HEK293T (cell line): ENCODE measurements around the gene ALPG.

Source experiments
- ARNT ChIP-seq: fragments of 450-650 bp; IDR thresholded peaks from 2 replicates; pipeline ENCODE4 v1.6.1; 2017; ENCODE audit warnings: mild to moderate bottlenecking
- BHLHE40 ChIP-seq: fragments of 450-650 bp; IDR thresholded peaks from 2 replicates; pipeline ENCODE4 v1.6.1; 2016; ENCODE audit warnings: mild to moderate bottlenecking, moderate library complexity, borderline replicate concordance
- CTBP1 ChIP-seq: fragments of 450-650 bp; IDR thresholded peaks from 2 replicates; pipeline ENCODE4 v1.6.1; 2016; ENCODE audit warnings: borderline replicate concordance
- FOXA1 ChIP-seq: fragments of 450-650 bp; IDR thresholded peaks from 2 replicates; pipeline ENCODE4 v1.6.1; 2016; ENCODE audit warnings: mild to moderate bottlenecking
- FOXK2 ChIP-seq: fragments of 450-650 bp; IDR thresholded peaks from 2 replicates; pipeline ENCODE4 v1.6.1; 2016; ENCODE audit warnings: mild to moderate bottlenecking
- FOXM1 ChIP-seq: fragments of 450-650 bp; IDR thresholded peaks from 2 replicates; pipeline ENCODE4 v1.6.1; 2017; ENCODE audit warnings: mild to moderate bottlenecking, borderline replicate concordance
- HDGF ChIP-seq: fragments of 450-650 bp; IDR thresholded peaks from 2 replicates; pipeline ENCODE4 v1.6.1; 2017; ENCODE audit warnings: antibody characterized with exemption, borderline replicate concordance
- L3MBTL2 ChIP-seq: fragments of 450-650 bp; conservative IDR thresholded peaks from 2 replicates; pipeline ENCODE4 v1.6.1; 2016; ENCODE audit warnings: mild to moderate bottlenecking
- LEF1 ChIP-seq: fragments of 450-650 bp; IDR thresholded peaks from 2 replicates; pipeline ENCODE4 v1.6.1; 2017; ENCODE audit warnings: mild to moderate bottlenecking, borderline replicate concordance
- PKNOX1 ChIP-seq: fragments of 450-650 bp; IDR thresholded peaks from 2 replicates; pipeline ENCODE4 v1.6.1; 2016
- SP1 ChIP-seq: fragments of 450-650 bp; IDR thresholded peaks from 2 replicates; pipeline ENCODE4 v1.6.1; 2017
- SUZ12 ChIP-seq: fragments of 450-650 bp; IDR thresholded peaks from 2 replicates; pipeline ENCODE4 v1.6.1; 2016; ENCODE audit warnings: mild to moderate bottlenecking
- TARDBP ChIP-seq: fragments of 450-650 bp; IDR thresholded peaks from 2 replicates; pipeline ENCODE4 v1.6.1; 2016

- TF ChIP-seq TARDBP (no peak), HDGF (no peak), SUZ12 (no peak), FOXK2 (no peak), L3MBTL2 (no peak), BHLHE40 (no peak), SP1 (no peak), FOXM1 (no peak), PKNOX1 (no peak), CTBP1 (no peak), LEF1 (no peak), FOXA1 (no peak), ARNT (no peak)
Observed at GRCh38 chr2:232368311-232368731, 38.3 kb upstream of the ALPG start.
